HEK293 (cell line): Measurements from ENCODE around the gene STX10.

ENCODE experiments used
- KLF8 ChIP-seq: fragments of 450-650 bp; formaldehyde crosslinking; IDR thresholded peaks from 2 replicates; pipeline ENCODE4 v1.5.1; 2016; ENCODE audit warnings: missing biosample characterization, missing genetic modification characterization
- TRIM28 ChIP-seq: IDR thresholded peaks from 2 replicates; pipeline ENCODE4 v1.6.1; 2011; ENCODE audit warnings: low read length, control low read depth, borderline replicate concordance
- WT1 ChIP-seq: fragments of 450-650 bp; formaldehyde crosslinking; IDR thresholded peaks from 2 replicates; pipeline ENCODE4 v1.5.1; 2016; ENCODE audit warnings: missing biosample characterization, missing genetic modification characterization
- ZBTB1 ChIP-seq: fragments of 450-650 bp; formaldehyde crosslinking; IDR thresholded peaks from 2 replicates; pipeline ENCODE4 v1.5.1; 2016; ENCODE audit warnings: missing biosample characterization, missing genetic modification characterization
- ZFHX2 ChIP-seq: fragments of 450-650 bp; formaldehyde crosslinking; conservative IDR thresholded peaks from 2 replicates; pipeline ENCODE4 v1.5.1; 2016; ENCODE audit warnings: missing biosample characterization, missing genetic modification characterization
- ZNF24 ChIP-seq: fragments of 450-650 bp; formaldehyde crosslinking; IDR thresholded peaks from 2 replicates; pipeline ENCODE4 v1.5.1; 2016; ENCODE audit warnings: missing biosample characterization, missing genetic modification characterization
- ZNF302 ChIP-seq: fragments of 450-650 bp; formaldehyde crosslinking; IDR thresholded peaks from 2 replicates; pipeline ENCODE4 v1.5.1; 2016; ENCODE audit warnings: missing biosample characterization, missing genetic modification characterization, low read depth
- ZNF394 ChIP-seq: fragments of 450-650 bp; formaldehyde crosslinking; IDR thresholded peaks from 2 replicates; pipeline ENCODE4 v1.5.1; 2016; ENCODE audit warnings: missing biosample characterization, missing genetic modification characterization, mild to moderate bottlenecking, moderate library complexity, borderline replicate concordance
- ZNF501 ChIP-seq: fragments of 450-650 bp; formaldehyde crosslinking; IDR thresholded peaks from 2 replicates; pipeline ENCODE4 v1.5.1; 2016; ENCODE audit warnings: missing biosample characterization, missing genetic modification characterization
- ZNF521 ChIP-seq: fragments of 450-650 bp; formaldehyde crosslinking; IDR thresholded peaks from 2 replicates; pipeline ENCODE4 v1.5.1; 2017; ENCODE audit warnings: missing biosample characterization, mild to moderate bottlenecking, missing genetic modification characterization
- ZNF560 ChIP-seq: fragments of 450-650 bp; formaldehyde crosslinking; IDR thresholded peaks from 2 replicates; pipeline ENCODE4 v1.5.1; 2017; ENCODE audit warnings: missing biosample characterization, missing genetic modification characterization, borderline replicate concordance
- ZNF596 ChIP-seq: fragments of 450-650 bp; IDR thresholded peaks from 2 replicates; pipeline ENCODE4 v1.5.0; 2018; ENCODE audit warnings: missing biosample characterization, mild to moderate bottlenecking, missing genetic modification characterization, moderate library complexity
- ZNF623 ChIP-seq: fragments of 450-650 bp; formaldehyde crosslinking; IDR thresholded peaks from 2 replicates; pipeline ENCODE4 v1.5.1; 2016; ENCODE audit warnings: missing biosample characterization, missing genetic modification characterization
- ZNF626 ChIP-seq: fragments of 450-650 bp; sonication (Bioruptor Pico); formaldehyde crosslinking; IDR thresholded peaks from 2 replicates; pipeline ENCODE4 v1.5.1; 2018; ENCODE audit warnings: missing biosample characterization, missing genetic modification characterization, inconsistent platforms
- ZNF658 ChIP-seq: fragments of 450-650 bp; formaldehyde crosslinking; IDR thresholded peaks from 2 replicates; pipeline ENCODE4; 2016; ENCODE audit warnings: missing biosample characterization, missing genetic modification characterization
- ZSCAN30 ChIP-seq: fragments of 450-650 bp; IDR thresholded peaks from 2 replicates; pipeline ENCODE4 v1.5.1; 2018; ENCODE audit warnings: missing biosample characterization, mild to moderate bottlenecking, missing genetic modification characterization, moderate library complexity
- TF ChIP-seq, protein P1 (sequence below): fragments of 450-650 bp; IDR thresholded peaks from 2 replicates; pipeline ENCODE4 v1.5.1; 2018; ENCODE audit warnings: missing biosample characterization, missing genetic modification characterization
- TF ChIP-seq, protein P2 (sequence below): sonication (generic); formaldehyde crosslinking; IDR thresholded peaks from 2 replicates; pipeline ENCODE4 v1.8.1; 2022; ENCODE audit warnings: mild to moderate bottlenecking, moderate library complexity, missing genetic modification reagents
- TF ChIP-seq, protein P3 (sequence below): fragments of 450-650 bp; formaldehyde crosslinking; IDR thresholded peaks from 2 replicates; pipeline ENCODE4 v1.5.1; 2016; ENCODE audit warnings: missing biosample characterization, missing genetic modification characterization
- TF ChIP-seq, protein P4 (sequence below): fragments of 450-650 bp; formaldehyde crosslinking; IDR thresholded peaks from 2 replicates; pipeline ENCODE4 v1.5.1; 2016; ENCODE audit warnings: missing biosample characterization, missing genetic modification characterization
- TF ChIP-seq, protein P5 (sequence below): fragments of 450-650 bp; formaldehyde crosslinking; IDR thresholded peaks from 2 replicates; pipeline ENCODE4 v1.5.1; 2016; ENCODE audit warnings: missing biosample characterization, missing genetic modification characterization, borderline replicate concordance
- TF ChIP-seq, protein P6 (sequence below): fragments of 450-650 bp; formaldehyde crosslinking; conservative IDR thresholded peaks from 2 replicates; pipeline ENCODE4 v1.5.1; 2016; ENCODE audit warnings: low read depth, missing biosample characterization, missing genetic modification characterization

STX10 gene

DNA sequence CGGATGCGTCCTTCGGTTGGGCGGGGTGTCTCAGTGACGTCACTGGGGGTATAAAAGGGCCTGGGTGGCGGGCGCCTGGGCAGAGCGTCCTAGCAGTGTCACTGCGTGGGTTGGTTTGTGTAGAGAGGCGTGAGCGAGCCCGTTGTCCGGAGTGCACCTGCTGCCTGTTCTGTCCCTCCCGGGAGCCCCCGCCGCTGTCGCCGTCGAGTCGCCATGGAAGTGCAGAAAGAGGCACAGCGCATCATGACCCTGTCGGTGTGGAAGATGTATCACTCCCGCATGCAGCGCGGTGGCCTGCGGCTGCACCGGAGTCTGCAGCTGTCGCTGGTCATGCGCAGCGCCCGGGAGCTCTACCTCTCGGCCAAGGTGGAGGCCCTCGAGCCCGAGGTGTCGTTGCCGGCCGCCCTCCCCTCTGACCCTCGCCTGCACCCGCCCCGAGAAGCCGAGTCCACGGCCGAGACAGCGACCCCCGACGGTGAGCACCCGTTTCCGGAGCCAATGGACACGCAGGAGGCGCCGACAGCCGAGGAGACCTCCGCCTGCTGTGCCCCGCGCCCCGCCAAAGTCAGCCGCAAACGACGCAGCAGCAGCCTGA is 2.9 kb upstream of the STX10 start (continued):
- TF ChIP-seq, protein P1, sequence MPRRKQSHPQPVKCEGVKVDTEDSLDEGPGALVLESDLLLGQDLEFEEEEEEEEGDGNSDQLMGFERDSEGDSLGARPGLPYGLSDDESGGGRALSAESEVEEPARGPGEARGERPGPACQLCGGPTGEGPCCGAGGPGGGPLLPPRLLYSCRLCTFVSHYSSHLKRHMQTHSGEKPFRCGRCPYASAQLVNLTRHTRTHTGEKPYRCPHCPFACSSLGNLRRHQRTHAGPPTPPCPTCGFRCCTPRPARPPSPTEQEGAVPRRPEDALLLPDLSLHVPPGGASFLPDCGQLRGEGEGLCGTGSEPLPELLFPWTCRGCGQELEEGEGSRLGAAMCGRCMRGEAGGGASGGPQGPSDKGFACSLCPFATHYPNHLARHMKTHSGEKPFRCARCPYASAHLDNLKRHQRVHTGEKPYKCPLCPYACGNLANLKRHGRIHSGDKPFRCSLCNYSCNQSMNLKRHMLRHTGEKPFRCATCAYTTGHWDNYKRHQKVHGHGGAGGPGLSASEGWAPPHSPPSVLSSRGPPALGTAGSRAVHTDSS: peak; percentile 43; the same call in 1 of the 2 replicates
- TF ChIP-seq TRIM28 (no peak), KLF8 (tag by site-specific recombination) (peak; percentile 86), ZNF394 (tag by site-specific recombination) (peak; percentile 78), ZBTB1 (tag by site-specific recombination) (peak; percentile 74), ZNF623 (tag by site-specific recombination) (peak; percentile 49), ZSCAN30 (tag by site-specific recombination) (peak; percentile 49; the same call in 1 of the 2 replicates), ZNF501 (peak; percentile 96), ZFHX2 (tag by site-specific recombination) (peak; percentile 92), ZNF596 (no peak; the same call in 1 of the 2 replicates), ZNF521 (tag by site-specific recombination) (no peak), WT1 (tag by site-specific recombination) (peak; percentile 60; the same call in 1 of the 2 replicates), ZNF24 (tag by site-specific recombination) (peak; percentile 60; the same call in 1 of the 2 replicates), ZNF560 (no peak), ZNF658 (tag by site-specific recombination) (no peak), ZNF302 (no peak), ZNF626 (no peak)
- TF ChIP-seq, protein P2, sequence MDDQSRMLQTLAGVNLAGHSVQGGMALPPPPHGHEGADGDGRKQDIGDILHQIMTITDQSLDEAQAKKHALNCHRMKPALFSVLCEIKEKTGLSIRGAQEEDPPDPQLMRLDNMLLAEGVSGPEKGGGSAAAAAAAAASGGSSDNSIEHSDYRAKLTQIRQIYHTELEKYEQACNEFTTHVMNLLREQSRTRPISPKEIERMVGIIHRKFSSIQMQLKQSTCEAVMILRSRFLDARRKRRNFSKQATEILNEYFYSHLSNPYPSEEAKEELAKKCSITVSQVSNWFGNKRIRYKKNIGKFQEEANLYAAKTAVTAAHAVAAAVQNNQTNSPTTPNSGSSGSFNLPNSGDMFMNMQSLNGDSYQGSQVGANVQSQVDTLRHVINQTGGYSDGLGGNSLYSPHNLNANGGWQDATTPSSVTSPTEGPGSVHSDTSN (CRISPR knock-in tag): no peak
- TF ChIP-seq, protein P3, sequence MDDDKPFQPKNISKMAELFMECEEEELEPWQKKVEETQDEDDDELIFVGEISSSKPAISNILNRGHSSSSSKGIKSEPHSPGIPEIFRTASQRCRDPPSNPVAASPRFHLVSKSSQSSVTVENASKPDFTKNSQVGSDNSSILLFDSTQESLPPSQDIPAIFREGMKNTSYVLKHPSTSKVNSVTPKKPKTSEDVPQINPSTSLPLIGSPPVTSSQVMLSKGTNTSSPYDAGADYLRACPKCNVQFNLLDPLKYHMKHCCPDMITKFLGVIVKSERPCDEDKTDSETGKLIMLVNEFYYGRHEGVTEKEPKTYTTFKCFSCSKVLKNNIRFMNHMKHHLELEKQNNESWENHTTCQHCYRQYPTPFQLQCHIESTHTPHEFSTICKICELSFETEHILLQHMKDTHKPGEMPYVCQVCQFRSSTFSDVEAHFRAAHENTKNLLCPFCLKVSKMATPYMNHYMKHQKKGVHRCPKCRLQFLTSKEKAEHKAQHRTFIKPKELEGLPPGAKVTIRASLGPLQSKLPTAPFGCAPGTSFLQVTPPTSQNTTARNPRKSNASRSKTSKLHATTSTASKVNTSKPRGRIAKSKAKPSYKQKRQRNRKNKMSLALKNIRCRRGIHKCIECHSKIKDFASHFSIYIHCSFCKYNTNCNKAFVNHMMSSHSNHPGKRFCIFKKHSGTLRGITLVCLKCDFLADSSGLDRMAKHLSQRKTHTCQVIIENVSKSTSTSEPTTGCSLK (tag by site-specific recombination): no peak
- TF ChIP-seq, protein P4, sequence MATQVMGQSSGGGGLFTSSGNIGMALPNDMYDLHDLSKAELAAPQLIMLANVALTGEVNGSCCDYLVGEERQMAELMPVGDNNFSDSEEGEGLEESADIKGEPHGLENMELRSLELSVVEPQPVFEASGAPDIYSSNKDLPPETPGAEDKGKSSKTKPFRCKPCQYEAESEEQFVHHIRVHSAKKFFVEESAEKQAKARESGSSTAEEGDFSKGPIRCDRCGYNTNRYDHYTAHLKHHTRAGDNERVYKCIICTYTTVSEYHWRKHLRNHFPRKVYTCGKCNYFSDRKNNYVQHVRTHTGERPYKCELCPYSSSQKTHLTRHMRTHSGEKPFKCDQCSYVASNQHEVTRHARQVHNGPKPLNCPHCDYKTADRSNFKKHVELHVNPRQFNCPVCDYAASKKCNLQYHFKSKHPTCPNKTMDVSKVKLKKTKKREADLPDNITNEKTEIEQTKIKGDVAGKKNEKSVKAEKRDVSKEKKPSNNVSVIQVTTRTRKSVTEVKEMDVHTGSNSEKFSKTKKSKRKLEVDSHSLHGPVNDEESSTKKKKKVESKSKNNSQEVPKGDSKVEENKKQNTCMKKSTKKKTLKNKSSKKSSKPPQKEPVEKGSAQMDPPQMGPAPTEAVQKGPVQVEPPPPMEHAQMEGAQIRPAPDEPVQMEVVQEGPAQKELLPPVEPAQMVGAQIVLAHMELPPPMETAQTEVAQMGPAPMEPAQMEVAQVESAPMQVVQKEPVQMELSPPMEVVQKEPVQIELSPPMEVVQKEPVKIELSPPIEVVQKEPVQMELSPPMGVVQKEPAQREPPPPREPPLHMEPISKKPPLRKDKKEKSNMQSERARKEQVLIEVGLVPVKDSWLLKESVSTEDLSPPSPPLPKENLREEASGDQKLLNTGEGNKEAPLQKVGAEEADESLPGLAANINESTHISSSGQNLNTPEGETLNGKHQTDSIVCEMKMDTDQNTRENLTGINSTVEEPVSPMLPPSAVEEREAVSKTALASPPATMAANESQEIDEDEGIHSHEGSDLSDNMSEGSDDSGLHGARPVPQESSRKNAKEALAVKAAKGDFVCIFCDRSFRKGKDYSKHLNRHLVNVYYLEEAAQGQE (tag by site-specific recombination): peak; percentile 47; the same call in 1 of the 2 replicates
- TF ChIP-seq, protein P5, sequence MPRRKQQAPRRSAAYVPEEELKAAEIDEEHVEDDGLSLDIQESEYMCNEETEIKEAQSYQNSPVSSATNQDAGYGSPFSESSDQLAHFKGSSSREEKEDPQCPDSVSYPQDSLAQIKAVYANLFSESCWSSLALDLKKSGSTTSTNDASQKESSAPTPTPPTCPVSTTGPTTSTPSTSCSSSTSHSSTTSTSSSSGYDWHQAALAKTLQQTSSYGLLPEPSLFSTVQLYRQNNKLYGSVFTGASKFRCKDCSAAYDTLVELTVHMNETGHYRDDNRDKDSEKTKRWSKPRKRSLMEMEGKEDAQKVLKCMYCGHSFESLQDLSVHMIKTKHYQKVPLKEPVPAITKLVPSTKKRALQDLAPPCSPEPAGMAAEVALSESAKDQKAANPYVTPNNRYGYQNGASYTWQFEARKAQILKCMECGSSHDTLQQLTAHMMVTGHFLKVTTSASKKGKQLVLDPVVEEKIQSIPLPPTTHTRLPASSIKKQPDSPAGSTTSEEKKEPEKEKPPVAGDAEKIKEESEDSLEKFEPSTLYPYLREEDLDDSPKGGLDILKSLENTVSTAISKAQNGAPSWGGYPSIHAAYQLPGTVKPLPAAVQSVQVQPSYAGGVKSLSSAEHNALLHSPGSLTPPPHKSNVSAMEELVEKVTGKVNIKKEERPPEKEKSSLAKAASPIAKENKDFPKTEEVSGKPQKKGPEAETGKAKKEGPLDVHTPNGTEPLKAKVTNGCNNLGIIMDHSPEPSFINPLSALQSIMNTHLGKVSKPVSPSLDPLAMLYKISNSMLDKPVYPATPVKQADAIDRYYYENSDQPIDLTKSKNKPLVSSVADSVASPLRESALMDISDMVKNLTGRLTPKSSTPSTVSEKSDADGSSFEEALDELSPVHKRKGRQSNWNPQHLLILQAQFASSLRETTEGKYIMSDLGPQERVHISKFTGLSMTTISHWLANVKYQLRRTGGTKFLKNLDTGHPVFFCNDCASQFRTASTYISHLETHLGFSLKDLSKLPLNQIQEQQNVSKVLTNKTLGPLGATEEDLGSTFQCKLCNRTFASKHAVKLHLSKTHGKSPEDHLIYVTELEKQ (tag by site-specific recombination): peak; percentile 55; the same call in 1 of the 2 replicates
- TF ChIP-seq, protein P6, sequence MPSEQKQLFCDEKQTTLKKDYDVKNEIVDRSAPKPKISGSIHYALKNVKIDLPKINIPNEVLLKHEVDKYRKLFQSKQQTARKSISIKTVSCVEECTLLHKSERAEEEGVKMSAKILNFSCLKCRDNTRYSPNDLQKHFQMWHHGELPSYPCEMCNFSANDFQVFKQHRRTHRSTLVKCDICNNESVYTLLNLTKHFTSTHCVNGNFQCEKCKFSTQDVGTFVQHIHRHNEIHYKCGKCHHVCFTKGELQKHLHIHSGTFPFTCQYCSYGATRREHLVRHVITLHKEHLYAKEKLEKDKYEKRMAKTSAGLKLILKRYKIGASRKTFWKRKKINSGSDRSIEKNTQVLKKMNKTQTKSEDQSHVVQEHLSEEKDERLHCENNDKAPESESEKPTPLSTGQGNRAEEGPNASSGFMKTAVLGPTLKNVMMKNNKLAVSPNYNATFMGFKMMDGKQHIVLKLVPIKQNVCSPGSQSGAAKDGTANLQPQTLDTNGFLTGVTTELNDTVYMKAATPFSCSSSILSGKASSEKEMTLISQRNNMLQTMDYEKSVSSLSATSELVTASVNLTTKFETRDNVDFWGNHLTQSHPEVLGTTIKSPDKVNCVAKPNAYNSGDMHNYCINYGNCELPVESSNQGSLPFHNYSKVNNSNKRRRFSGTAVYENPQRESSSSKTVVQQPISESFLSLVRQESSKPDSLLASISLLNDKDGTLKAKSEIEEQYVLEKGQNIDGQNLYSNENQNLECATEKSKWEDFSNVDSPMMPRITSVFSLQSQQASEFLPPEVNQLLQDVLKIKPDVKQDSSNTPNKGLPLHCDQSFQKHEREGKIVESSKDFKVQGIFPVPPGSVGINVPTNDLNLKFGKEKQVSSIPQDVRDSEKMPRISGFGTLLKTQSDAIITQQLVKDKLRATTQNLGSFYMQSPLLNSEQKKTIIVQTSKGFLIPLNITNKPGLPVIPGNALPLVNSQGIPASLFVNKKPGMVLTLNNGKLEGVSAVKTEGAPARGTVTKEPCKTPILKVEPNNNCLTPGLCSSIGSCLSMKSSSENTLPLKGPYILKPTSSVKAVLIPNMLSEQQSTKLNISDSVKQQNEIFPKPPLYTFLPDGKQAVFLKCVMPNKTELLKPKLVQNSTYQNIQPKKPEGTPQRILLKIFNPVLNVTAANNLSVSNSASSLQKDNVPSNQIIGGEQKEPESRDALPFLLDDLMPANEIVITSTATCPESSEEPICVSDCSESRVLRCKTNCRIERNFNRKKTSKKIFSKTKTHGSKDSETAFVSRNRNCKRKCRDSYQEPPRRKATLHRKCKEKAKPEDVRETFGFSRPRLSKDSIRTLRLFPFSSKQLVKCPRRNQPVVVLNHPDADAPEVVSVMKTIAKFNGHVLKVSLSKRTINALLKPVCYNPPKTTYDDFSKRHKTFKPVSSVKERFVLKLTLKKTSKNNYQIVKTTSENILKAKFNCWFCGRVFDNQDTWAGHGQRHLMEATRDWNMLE (tag by site-specific recombination): no peak
